ENCODE data around the gene VEGFC. TPM values are rescaled to one million over a fixed set of nuclear protein-coding genes. Genes with fewer than 3 reads are reported as not detected.

The VEGFC gene
- total RNA-seq, 1 experiment from 2014 or later = not detected

DNA sequence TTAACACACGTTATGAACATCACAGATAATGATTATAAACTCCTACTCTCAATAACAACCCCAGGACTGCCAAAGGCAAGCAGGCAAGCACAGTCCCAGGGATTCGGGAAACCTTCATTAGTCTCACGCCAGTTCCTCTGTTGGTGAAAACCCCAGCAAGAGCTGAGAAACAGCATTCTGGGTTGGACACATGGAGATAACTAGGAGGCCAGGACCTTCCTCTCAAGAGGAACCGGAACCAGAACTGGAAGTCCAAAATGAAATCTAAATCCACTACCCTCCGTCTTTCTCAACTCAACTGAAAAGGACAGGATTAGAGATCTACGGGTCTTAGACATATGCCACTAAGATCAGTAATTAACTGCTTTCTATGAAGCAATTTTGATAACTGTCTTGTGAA, 3.8 kb downstream of the VEGFC start (continued):
- TF ChIP-seq ZFX (IDR thresholded peaks at IDR 0.05) (no peak), POLR2AphosphoS5 (IDR thresholded peaks at IDR 0.05; ENCODE audit: low read depth, low read length) (no peak), ELF1 (IDR thresholded peaks at IDR 0.05; ENCODE audit: borderline replicate concordance, low read depth) (no peak)

DNA sequence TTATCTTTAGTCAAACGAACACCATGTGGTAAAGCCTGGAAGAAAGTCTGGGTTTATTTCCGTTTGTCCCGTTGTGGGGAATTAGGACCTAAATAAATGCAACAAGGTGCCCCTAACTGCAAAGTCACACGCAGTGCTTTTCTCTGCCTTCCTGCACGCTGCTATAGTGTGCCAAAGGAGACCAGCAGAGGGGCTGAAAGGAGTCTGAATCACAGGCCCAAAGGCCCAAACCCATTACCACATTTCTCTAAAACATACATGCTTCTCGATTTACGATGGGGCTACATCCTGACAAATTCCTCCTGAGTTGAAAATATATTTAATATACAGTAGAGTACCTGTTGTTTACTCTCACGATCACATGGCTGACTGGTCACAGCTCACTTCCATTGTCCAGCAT, 4.5 kb downstream of the VEGFC start:
- ChIA-PET RAD21 (ENCODE audit: low non-redundant PET in 1 of 2, low total read pairs in 2 of 2, uncharacterized antibody in 2 of 2, unreplicated experiment in 2 of 2) (no interaction called here), POLR2A (no interaction called here), CTCF (no interaction called here)
- Histone ChIP-seq H3K79me2 (ENCODE audit: insufficient read depth, low read length) (no peaks in the 10 kb centered on the region), H3K36me3 (ENCODE audit: control insufficient read depth in 1 of 2, insufficient read depth in 2 of 2, low read length in 2 of 2) (no peaks in the 10 kb centered on the region), H3K4me2 (ENCODE audit: low read length) (no peak overlapping the region), H3K27me3 (ENCODE audit: insufficient read depth, low read length) (no peaks in the 10 kb centered on the region), H3K9me2 (ENCODE audit: insufficient read depth) (no peaks in the 10 kb centered on the region), H3K9me3 (ENCODE audit: control insufficient read depth in 1 of 2, insufficient read depth in 1 of 2, low read depth in 1 of 2, low read length in 2 of 2) (no peaks in the 10 kb centered on the region), H3K27ac (ENCODE audit: low read depth, low read length) (no peak overlapping the region), H4K20me1 (ENCODE audit: insufficient read depth) (no peaks in the 10 kb centered on the region), H3K4me3 (replicated peaks in 1 of 2; ENCODE audit: low read depth in 1 of 2, low read length in 2 of 2) (no peak overlapping the region), H3K9ac (ENCODE audit: low read length) (no peak overlapping the region), H3K4me1 (ENCODE audit: control insufficient read depth in 1 of 2, insufficient read depth in 2 of 2, low read length in 2 of 2) (no peaks in the 10 kb centered on the region), H2AFZ (ENCODE audit: low read depth, low read length, poor library complexity, severe bottlenecking) (no peak overlapping the region)
- no TSS peak for BruUV-seq (replicated peaks)
- no peak for DNase-seq (ENCODE audit: low read depth, low spot score)
- no peak for TF ChIP-seq CEBPB (IDR thresholded peaks at IDR 0.05; ENCODE audit: low read depth)
- no peak for TF ChIP-seq ELF1 (IDR thresholded peaks at IDR 0.05; ENCODE audit: borderline replicate concordance, low read depth)
- no peak for TF ChIP-seq POLR2A (IDR thresholded peaks at IDR 0.05; ENCODE audit: borderline replicate concordance, extremely low read depth, insufficient read depth, insufficient read length)
- TF ChIP-seq POLR2AphosphoS5 (IDR thresholded peaks at IDR 0.05; ENCODE audit: low read depth, low read length) = no peak
- no peak for TF ChIP-seq ZFX (IDR thresholded peaks at IDR 0.05)
- no peak for TF ChIP-seq EGR1 (IDR thresholded peaks at IDR 0.05; ENCODE audit: low read depth)
- intact Hi-C loops (cut with micrococcal nuclease) = no loop called here
- ATAC-seq = no peak

- no peaks in the 10 kb centered on the region for H4K20me1 ChIP-seq (ENCODE audit: insufficient read depth)
- ATAC-seq (no peak), DNase-seq (ENCODE audit: low read depth, low spot score) (no peak)
- ChIA-PET RAD21 (ENCODE audit: low non-redundant PET in 1 of 2, low total read pairs in 2 of 2, uncharacterized antibody in 2 of 2, unreplicated experiment in 2 of 2) (no interaction called here), POLR2A (no interaction called here), CTCF (no interaction called here)
- H3K9me2 ChIP-seq (ENCODE audit: insufficient read depth) = no peaks in the 10 kb centered on the region
- no peak overlapping the region for H2AFZ ChIP-seq (ENCODE audit: low read depth, low read length, poor library complexity, severe bottlenecking)
- H3K27me3 ChIP-seq (ENCODE audit: insufficient read depth, low read length) = no peaks in the 10 kb centered on the region
- BruUV-seq (replicated peaks) = no TSS peak
- no peak overlapping the region for H3K4me3 ChIP-seq (replicated peaks in 1 of 2; ENCODE audit: low read depth in 1 of 2, low read length in 2 of 2)
- no peak overlapping the region for H3K27ac ChIP-seq (ENCODE audit: low read depth, low read length)
- no peaks in the 10 kb centered on the region for H3K79me2 ChIP-seq (ENCODE audit: insufficient read depth, low read length)
- no peaks in the 10 kb centered on the region for H3K4me1 ChIP-seq (ENCODE audit: control insufficient read depth in 1 of 2, insufficient read depth in 2 of 2, low read length in 2 of 2)
- H3K4me2 ChIP-seq (ENCODE audit: low read length) = no peak overlapping the region
- TF ChIP-seq EZH2 (IDR thresholded peaks at IDR 0.05) (no peak), ZBTB33 (IDR thresholded peaks at IDR 0.05; ENCODE audit: extremely low read depth, insufficient replicate concordance, low read length) (no peak), SP1 (IDR thresholded peaks at IDR 0.05; ENCODE audit: low read depth) (no peak), POLR2A (IDR thresholded peaks at IDR 0.05; ENCODE audit: borderline replicate concordance, extremely low read depth, insufficient read depth, insufficient read length) (no peak), EGR1 (IDR thresholded peaks at IDR 0.05; ENCODE audit: low read depth) (no peak)
- H3K9me3 ChIP-seq (ENCODE audit: control insufficient read depth in 1 of 2, insufficient read depth in 1 of 2, low read depth in 1 of 2, low read length in 2 of 2) = no peaks in the 10 kb centered on the region
- no peak overlapping the region for H3K9ac ChIP-seq (ENCODE audit: low read length)
- intact Hi-C loops (cut with micrococcal nuclease) = no loop called here
- H3K36me3 ChIP-seq (ENCODE audit: control insufficient read depth in 1 of 2, insufficient read depth in 2 of 2, low read length in 2 of 2) = no peaks in the 10 kb centered on the region
Observed at GRCh38 chr4:176784816-176785215, 7.9 kb downstream of the VEGFC start.

All from HCT116 (cell line).